Neural progenitor cell (in vitro differentiated cells): Measurements from ENCODE around the gene CCDC91. TPM values are rescaled to one million over a fixed set of nuclear protein-coding genes. Genes with fewer than 3 reads are reported as not detected.
"Not testable (repeated sequence)": the region's sequence is repeated elsewhere in the genome, so short reads cannot be mapped to it uniquely, and the experiment has no call there.

Experiments
- DNase-seq: peaks from one replicate; pipeline ENCODE4 v3.0.0-alpha.2; 2016; ENCODE audit warnings: low spot score
- H2AFZ ChIP-seq: fragments of 200-600 bp; sonication (generic); replicated peaks from 2 replicates; pipeline ENCODE4 v1.6.1; 2016; ENCODE audit warnings: antibody characterized with exemption
- H3F3A ChIP-seq: fragments of 200-600 bp; sonication (generic); 2 replicates; pipeline ENCODE4 v1.6.1; 2016; ENCODE audit warnings: antibody characterized with exemption, low read depth
- H3K27ac ChIP-seq: fragments of 200-600 bp; sonication (generic); 2 replicates; pipeline ENCODE4 v1.5.1; 2016; ENCODE audit warnings: mild to moderate bottlenecking
- H3K27me3 ChIP-seq: fragments of 200-600 bp; sonication (generic); 2 replicates; pipeline ENCODE4 v1.6.1; 2016; ENCODE audit warnings: mild to moderate bottlenecking, moderate library complexity
- H3K36me3 ChIP-seq: fragments of 200-600 bp; sonication (generic); 2 replicates; pipeline ENCODE4 v1.5.1; 2016
- H3K4me1 ChIP-seq: fragments of 200-600 bp; sonication (generic); 2 replicates; pipeline ENCODE4 v1.6.1; 2016; ENCODE audit warnings: mixed run types
- H3K4me2 ChIP-seq: fragments of 200-600 bp; sonication (generic); 2 replicates; pipeline ENCODE4 v1.6.1; 2016
- H3K4me3 ChIP-seq: fragments of 200-600 bp; sonication (generic); 2 replicates; pipeline ENCODE4 v1.5.1; 2016
- H3K79me2 ChIP-seq: fragments of 200-600 bp; sonication (generic); 2 replicates; pipeline ENCODE4 v1.6.1; 2016; ENCODE audit warnings: low read depth
- H3K9ac ChIP-seq: fragments of 200-600 bp; sonication (generic); 2 replicates; pipeline ENCODE4 v1.6.1; 2016
- H3K9me3 ChIP-seq: fragments of 200-600 bp; sonication (generic); 2 replicates; pipeline ENCODE4 v1.5.1; 2016; ENCODE audit warnings: low read depth
- H4K20me1 ChIP-seq: fragments of 200-600 bp; sonication (generic); 2 replicates; pipeline ENCODE4 v1.6.1; 2016; ENCODE audit warnings: low read depth
- H3K27ac Mint-ChIP-seq: 3 replicates; pipeline ENCODE4 v1.8.0; 2021; ENCODE audit warnings: mixed read lengths
- H3K27me3 Mint-ChIP-seq: 2 replicates; pipeline ENCODE4 v1.8.0; 2022; ENCODE audit warnings: low read depth, mild to moderate bottlenecking, inconsistent platforms, moderate library complexity, mixed read lengths; ENCODE audit not compliant: insufficient read depth
- H3K36me3 Mint-ChIP-seq: 3 replicates; pipeline ENCODE4 v1.8.0; 2021; ENCODE audit warnings: mixed read lengths
- H3K4me1 Mint-ChIP-seq: 3 replicates; pipeline ENCODE4 v1.8.0; 2021; ENCODE audit warnings: mixed read lengths
- H3K4me3 Mint-ChIP-seq: 3 replicates; pipeline ENCODE4 v1.8.0; 2021; ENCODE audit warnings: mild to moderate bottlenecking, moderate library complexity, mixed read lengths
- H3K9me3 Mint-ChIP-seq: 3 replicates; pipeline ENCODE4 v1.8.0; 2020; ENCODE audit warnings: mixed read lengths
- EZH2 ChIP-seq: fragments of 200-600 bp; sonication (generic); IDR thresholded peaks from 2 replicates; pipeline ENCODE4 v1.6.1; 2017; ENCODE audit warnings: antibody characterized with exemption, mild to moderate bottlenecking, moderate library complexity
- EZH2phosphoT487 ChIP-seq: fragments of 200-600 bp; sonication (generic); IDR thresholded peaks from 2 replicates; pipeline ENCODE4 v1.6.1; 2017; ENCODE audit warnings: antibody characterized with exemption
- total RNA-seq: library from RNA; depleted of rRNA; stranded (reverse); fragments of >200 nt; gene quantifications from 2 replicates; pipeline ENCODE4 v1.2.3, GENCODE V29; 2015; ENCODE audit warnings: low replicate concordance
- TF ChIP-seq, protein P1 (sequence below): fragments of 200-600 bp; sonication (generic); IDR thresholded peaks from 2 replicates; pipeline ENCODE4 v1.5.1; 2017; ENCODE audit warnings: antibody characterized with exemption, mild to moderate bottlenecking

Gene CCDC91
- total RNA-seq, 1 donor from 2014 or later, result 35.8 TPM

DNA sequence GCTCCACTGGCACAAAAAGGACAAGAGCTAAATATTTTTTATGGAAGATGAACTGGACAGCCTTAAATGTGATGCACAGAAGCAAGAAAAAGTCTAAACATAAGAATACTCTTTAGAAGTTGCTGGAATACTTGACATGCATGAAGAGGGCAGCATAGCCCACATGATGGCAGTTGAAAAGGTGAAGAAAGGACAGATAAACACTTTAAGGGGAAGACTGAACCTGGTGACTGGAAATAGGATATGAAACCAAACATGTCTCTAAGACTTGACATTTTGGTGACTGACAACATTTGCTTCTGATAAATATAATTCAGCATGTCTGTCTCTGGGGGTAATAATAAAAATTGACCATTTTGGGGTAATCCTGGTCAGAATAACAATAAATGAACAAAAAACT, 273.1 kb downstream of the CCDC91 start:
- no peaks in the 10 kb centered on the region for H3K27me3 ChIP-seq
- DNase-seq, result no peak
- H3K9me3 Mint-ChIP-seq, result no peaks in the 10 kb centered on the region
- H3K4me1 ChIP-seq, result peaks cover 14% of the 10 kb centered on the region
- no peak overlapping the region for H3K4me3 ChIP-seq
- no peaks in the 10 kb centered on the region for H3K79me2 ChIP-seq
- no peak overlapping the region for H3K4me3 Mint-ChIP-seq
- TF ChIP-seq EZH2phosphoT487 (no peak), EZH2 (no peak)
- TF ChIP-seq, protein P1, sequence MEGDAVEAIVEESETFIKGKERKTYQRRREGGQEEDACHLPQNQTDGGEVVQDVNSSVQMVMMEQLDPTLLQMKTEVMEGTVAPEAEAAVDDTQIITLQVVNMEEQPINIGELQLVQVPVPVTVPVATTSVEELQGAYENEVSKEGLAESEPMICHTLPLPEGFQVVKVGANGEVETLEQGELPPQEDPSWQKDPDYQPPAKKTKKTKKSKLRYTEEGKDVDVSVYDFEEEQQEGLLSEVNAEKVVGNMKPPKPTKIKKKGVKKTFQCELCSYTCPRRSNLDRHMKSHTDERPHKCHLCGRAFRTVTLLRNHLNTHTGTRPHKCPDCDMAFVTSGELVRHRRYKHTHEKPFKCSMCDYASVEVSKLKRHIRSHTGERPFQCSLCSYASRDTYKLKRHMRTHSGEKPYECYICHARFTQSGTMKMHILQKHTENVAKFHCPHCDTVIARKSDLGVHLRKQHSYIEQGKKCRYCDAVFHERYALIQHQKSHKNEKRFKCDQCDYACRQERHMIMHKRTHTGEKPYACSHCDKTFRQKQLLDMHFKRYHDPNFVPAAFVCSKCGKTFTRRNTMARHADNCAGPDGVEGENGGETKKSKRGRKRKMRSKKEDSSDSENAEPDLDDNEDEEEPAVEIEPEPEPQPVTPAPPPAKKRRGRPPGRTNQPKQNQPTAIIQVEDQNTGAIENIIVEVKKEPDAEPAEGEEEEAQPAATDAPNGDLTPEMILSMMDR, result no peak
- H3F3A ChIP-seq, result no peaks in the 10 kb centered on the region
- no peaks in the 10 kb centered on the region for H3K9me3 ChIP-seq
- no peak overlapping the region for H3K27ac Mint-ChIP-seq
- no peaks in the 10 kb centered on the region for H3K36me3 ChIP-seq
- H3K9ac ChIP-seq, result no peak overlapping the region
- H4K20me1 ChIP-seq, result no peaks in the 10 kb centered on the region
- H2AFZ ChIP-seq, result no peak overlapping the region
- H3K4me2 ChIP-seq, result no peak overlapping the region
- no peak overlapping the region for H3K27ac ChIP-seq
- H3K36me3 Mint-ChIP-seq, result peaks cover 5% of the 10 kb centered on the region
- peaks cover 10% of the 10 kb centered on the region for H3K4me1 Mint-ChIP-seq
- H3K27me3 Mint-ChIP-seq, result no peaks in the 10 kb centered on the region

DNA sequence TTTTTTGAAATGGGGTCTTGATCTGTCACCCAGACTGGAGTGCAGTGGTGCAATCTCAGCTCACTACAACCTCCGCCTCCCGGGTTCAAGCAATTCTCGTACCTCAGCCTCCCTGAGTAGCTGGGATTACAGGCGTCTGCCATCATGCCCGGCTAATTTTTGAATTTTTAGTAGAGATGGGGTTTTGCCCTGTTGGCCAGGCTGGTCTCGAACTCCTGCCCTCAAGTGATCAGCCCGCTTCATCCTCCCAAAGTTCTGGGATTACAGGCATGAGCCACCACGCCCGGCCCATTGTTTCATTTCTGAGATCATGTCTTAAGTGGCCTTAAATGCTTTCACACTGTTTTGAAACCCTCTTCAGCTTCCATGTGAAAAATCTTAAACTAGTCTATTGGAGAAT, 281.5 kb downstream of the CCDC91 start:
- DNase-seq, H3K27ac ChIP-seq, H3K36me3 ChIP-seq, H3K4me3 Mint-ChIP-seq, H4K20me1 ChIP-seq, H3K9me3 ChIP-seq, H2AFZ ChIP-seq, H3K4me2 ChIP-seq, H3K9me3 Mint-ChIP-seq, H3K9ac ChIP-seq, H3K27me3 ChIP-seq, H3K27ac Mint-ChIP-seq, H3K4me1 ChIP-seq, H3K36me3 Mint-ChIP-seq, H3K79me2 ChIP-seq, H3K4me3 ChIP-seq, H3K27me3 Mint-ChIP-seq, H3F3A ChIP-seq: not testable (repeated sequence)
- H3K4me1 Mint-ChIP-seq, result peaks cover 15% of the 10 kb centered on the region

DNA sequence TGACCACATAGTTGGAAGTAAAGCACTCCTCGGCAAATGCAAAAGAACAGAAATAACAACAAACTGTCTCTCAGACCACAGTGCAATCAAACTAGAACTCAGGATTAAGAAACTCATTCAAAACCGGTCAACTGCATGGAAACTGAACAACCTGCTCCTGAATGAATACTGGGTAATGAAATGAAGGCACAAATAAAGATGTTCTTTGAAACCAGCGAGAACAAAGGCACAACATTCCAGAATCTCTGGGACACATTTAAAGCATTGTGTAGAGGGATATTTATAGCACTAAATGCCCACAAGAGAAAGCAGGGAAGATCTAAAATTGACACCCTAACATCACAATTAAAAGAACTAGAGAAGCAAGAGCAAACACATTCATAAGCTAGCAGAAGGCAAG, 285.9 kb downstream of the CCDC91 start:
- H3F3A ChIP-seq, H3K4me1 ChIP-seq, H3K27ac Mint-ChIP-seq, H3K79me2 ChIP-seq, H3K27ac ChIP-seq, H3K27me3 Mint-ChIP-seq, H3K9me3 ChIP-seq, H3K36me3 Mint-ChIP-seq, H4K20me1 ChIP-seq, H3K4me3 Mint-ChIP-seq, H3K27me3 ChIP-seq, H3K36me3 ChIP-seq, H2AFZ ChIP-seq, H3K4me3 ChIP-seq, H3K9ac ChIP-seq: not testable (repeated sequence)
- H3K9me3 Mint-ChIP-seq, result peaks cover 10% of the 10 kb centered on the region
- H3K4me1 Mint-ChIP-seq, result peaks cover 16% of the 10 kb centered on the region
- H3K4me2 ChIP-seq, result peak overlapping the region; percentile 47
- DNase-seq, result peak; percentile 61
- peak; percentile 41 for TF ChIP-seq EZH2phosphoT487

DNA sequence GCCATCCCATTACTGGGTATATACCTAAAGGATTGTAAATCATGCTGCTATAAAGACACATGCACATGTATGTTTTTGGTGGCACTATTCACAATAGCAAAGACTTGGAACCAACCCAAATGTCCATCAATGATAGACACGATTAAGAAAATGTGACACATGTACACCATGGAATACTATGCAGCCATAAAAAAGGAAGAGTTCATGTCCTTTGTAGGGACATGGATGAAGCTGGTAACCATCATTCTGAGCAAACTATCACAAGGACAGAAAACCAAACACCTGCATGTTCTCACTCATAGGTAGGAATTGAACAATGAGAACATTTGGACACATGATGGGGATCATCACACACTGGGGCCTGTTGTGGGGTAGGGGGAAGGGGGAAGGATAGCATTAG, 288.8 kb downstream of the CCDC91 start:
- peaks cover 16% of the 10 kb centered on the region for H3K4me1 Mint-ChIP-seq
- not testable (repeated sequence) for H3K36me3 Mint-ChIP-seq, H4K20me1 ChIP-seq, H3K4me2 ChIP-seq, H3K27ac ChIP-seq, H3K27ac Mint-ChIP-seq, H3K36me3 ChIP-seq, H3K4me1 ChIP-seq, DNase-seq, H3K9me3 ChIP-seq, H3F3A ChIP-seq, H3K79me2 ChIP-seq, H3K27me3 Mint-ChIP-seq, H2AFZ ChIP-seq, H3K27me3 ChIP-seq, H3K4me3 ChIP-seq, H3K4me3 Mint-ChIP-seq, H3K9ac ChIP-seq
- peaks cover 10% of the 10 kb centered on the region for H3K9me3 Mint-ChIP-seq

DNA sequence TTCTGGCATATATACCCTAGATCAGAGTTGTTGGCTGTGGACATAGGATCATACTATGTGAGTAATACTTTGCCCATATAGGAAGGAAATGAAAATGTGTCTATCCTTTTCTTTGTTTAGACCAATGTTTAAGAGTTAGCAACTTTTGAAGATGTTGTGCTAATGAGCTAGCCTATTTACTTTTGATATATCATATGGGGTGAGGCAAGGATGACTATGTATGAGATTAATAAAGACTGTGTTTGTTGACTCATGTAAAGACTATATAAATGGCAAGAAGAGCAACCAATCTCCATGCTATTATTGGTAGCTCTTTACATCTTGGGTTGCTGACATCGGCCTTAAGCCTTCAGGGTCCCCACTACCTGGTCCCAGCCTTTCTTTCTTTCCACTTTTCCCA, 289.4 kb downstream of the CCDC91 start:
- H3K4me3 ChIP-seq, result no peak overlapping the region
- DNase-seq, result no peak
- H3K9ac ChIP-seq, result no peak overlapping the region
- H4K20me1 ChIP-seq, result no peaks in the 10 kb centered on the region
- H3F3A ChIP-seq, result no peaks in the 10 kb centered on the region
- Mint-ChIP-seq H3K27me3 (no peaks in the 10 kb centered on the region), H3K36me3 (no peaks in the 10 kb centered on the region), H3K4me1 (peaks cover 14% of the 10 kb centered on the region), H3K4me3 (no peak overlapping the region), H3K27ac (no peak overlapping the region), H3K9me3 (peaks cover 10% of the 10 kb centered on the region)
- H3K27me3 ChIP-seq, result no peaks in the 10 kb centered on the region
- no peaks in the 10 kb centered on the region for H3K9me3 ChIP-seq
- H3K36me3 ChIP-seq, result no peaks in the 10 kb centered on the region
- H3K4me2 ChIP-seq, result no peak overlapping the region
- H3K4me1 ChIP-seq, result peaks cover 7% of the 10 kb centered on the region
- no peak overlapping the region for H3K27ac ChIP-seq
- TF ChIP-seq EZH2, result no peak
- TF ChIP-seq EZH2phosphoT487, result no peak
- TF ChIP-seq, protein P1, result no peak
- no peaks in the 10 kb centered on the region for H3K79me2 ChIP-seq
- no peak overlapping the region for H2AFZ ChIP-seq
